WTC11 (cell line): ENCODE results near the gene KCNQ2. TPM values are rescaled to one million over a fixed set of nuclear protein-coding genes. Genes with fewer than 3 reads are reported as not detected.

Experiments
- ATAC-seq: fragments of 200-7000 bp; cut with Tn5 transposase; 2 replicates; pipeline ENCODE4 v1.10.0; 2021; ENCODE audit warnings: mild to moderate bottlenecking, moderate library complexity
- CTCF ChIA-PET: fragments of 300-600 bp; sonication (Branson Sonifier 250); formaldehyde crosslinking; loops from one replicate; lab custom pipeline; 2021; ENCODE audit warnings: antibody characterized with exemption; lab: Charles Lee
- POLR2A ChIA-PET: fragments of 350-600 bp; sonication (Branson Sonifier 250); formaldehyde crosslinking; loops from one replicate; lab custom pipeline; 2021; ENCODE audit warnings: antibody characterized with exemption; lab: Charles Lee
- DNase-seq: peaks from one replicate; pipeline ENCODE4 v3.0.0; 2021; ENCODE audit warnings: low spot score
- H3K27ac Mint-ChIP-seq: 2 replicates; pipeline ENCODE4 v1.8.0; 2021; ENCODE audit warnings: mixed read lengths
- H3K27me3 Mint-ChIP-seq: 2 replicates; pipeline ENCODE4 v1.8.0; 2021; ENCODE audit warnings: low read depth, mild to moderate bottlenecking, moderate library complexity, mixed read lengths
- H3K36me3 Mint-ChIP-seq: 2 replicates; pipeline ENCODE4 v1.8.0; 2021; ENCODE audit warnings: mixed read lengths
- H3K4me1 Mint-ChIP-seq: 2 replicates; pipeline ENCODE4 v1.8.0; 2022; ENCODE audit warnings: mixed read lengths
- H3K4me3 Mint-ChIP-seq: 2 replicates; pipeline ENCODE4 v1.8.0; 2021; ENCODE audit warnings: mild to moderate bottlenecking, moderate library complexity, mixed read lengths
- H3K9me3 Mint-ChIP-seq: 2 replicates; pipeline ENCODE4 v1.8.0; 2021; ENCODE audit warnings: mixed read lengths
- AR ChIP-seq: fragments of 250-450 bp; sonication (Bioruptor Pico); IDR thresholded peaks from 2 replicates; pipeline ENCODE4 v1.9.0; 2021; ENCODE audit warnings: mild to moderate bottlenecking
- CREB1 ChIP-seq: sonication (generic); formaldehyde crosslinking; IDR thresholded peaks from 2 replicates; pipeline ENCODE4 v1.8.0; 2023; ENCODE audit warnings: mild to moderate bottlenecking, missing genetic modification reagents
- CREM ChIP-seq: sonication (generic); formaldehyde crosslinking; IDR thresholded peaks from 2 replicates; pipeline ENCODE4 v1.8.1; 2022; ENCODE audit warnings: mild to moderate bottlenecking, missing genetic modification reagents, moderate library complexity
- E2F1 ChIP-seq: sonication (generic); formaldehyde crosslinking; IDR thresholded peaks from 2 replicates; pipeline ENCODE4 v1.8.0; 2022; ENCODE audit warnings: mild to moderate bottlenecking, missing genetic modification reagents
- ELF4 ChIP-seq: sonication (generic); formaldehyde crosslinking; IDR thresholded peaks from 2 replicates; pipeline ENCODE4 v1.8.1; 2022; ENCODE audit warnings: low read depth, mild to moderate bottlenecking, moderate library complexity, missing genetic modification reagents
- FOXP1 ChIP-seq: sonication (generic); formaldehyde crosslinking; IDR thresholded peaks from 2 replicates; pipeline ENCODE4 v1.8.0; 2022; ENCODE audit warnings: missing genetic modification reagents, mild to moderate bottlenecking, moderate library complexity, borderline replicate concordance
- JUN ChIP-seq: sonication (generic); formaldehyde crosslinking; IDR thresholded peaks from 2 replicates; pipeline ENCODE4 v1.8.0; 2023; ENCODE audit warnings: mild to moderate bottlenecking, missing genetic modification reagents
- NR2C2 ChIP-seq: sonication (generic); formaldehyde crosslinking; IDR thresholded peaks from 2 replicates; pipeline ENCODE4 v1.8.0; 2022; ENCODE audit warnings: mild to moderate bottlenecking, missing genetic modification reagents
- OVOL2 ChIP-seq: fragments of 250-450 bp; sonication (Bioruptor Pico); IDR thresholded peaks from 2 replicates; pipeline ENCODE4 v1.9.0; 2021; ENCODE audit warnings: mild to moderate bottlenecking, borderline replicate concordance
- PRDM15 ChIP-seq: sonication (generic); formaldehyde crosslinking; IDR thresholded peaks from 2 replicates; pipeline ENCODE4 v1.8.0; 2022; ENCODE audit warnings: missing genetic modification reagents
- PRRX2 ChIP-seq: fragments of 250-450 bp; sonication (Bioruptor Pico); IDR thresholded peaks from 2 replicates; pipeline ENCODE4 v1.8.0; 2021; ENCODE audit warnings: mild to moderate bottlenecking
- SMAD3 ChIP-seq: sonication (generic); formaldehyde crosslinking; IDR thresholded peaks from 2 replicates; pipeline ENCODE4 v1.8.0; 2022; ENCODE audit warnings: missing genetic modification reagents, mild to moderate bottlenecking, borderline replicate concordance
- ZBTB21 ChIP-seq: sonication (generic); formaldehyde crosslinking; IDR thresholded peaks from 2 replicates; pipeline ENCODE4 v1.8.1; 2023; ENCODE audit warnings: mild to moderate bottlenecking, missing genetic modification reagents, borderline replicate concordance
- ZBTB43 ChIP-seq: sonication (generic); formaldehyde crosslinking; IDR thresholded peaks from 2 replicates; pipeline ENCODE4 v1.8.1; 2023; ENCODE audit warnings: mild to moderate bottlenecking, missing genetic modification reagents
- total RNA-seq: library from RNA; stranded (reverse); gene quantifications from 3 replicates; pipeline ENCODE4 v1.2.3, GENCODE V29; 2021
- TF ChIP-seq, protein P1 (sequence below): sonication (generic); formaldehyde crosslinking; conservative IDR thresholded peaks from 2 replicates; pipeline ENCODE4 v1.8.1; 2022; ENCODE audit warnings: mild to moderate bottlenecking, missing genetic modification reagents
- TF ChIP-seq, protein P2 (sequence below): sonication (generic); formaldehyde crosslinking; IDR thresholded peaks from 2 replicates; pipeline ENCODE4 v1.8.0; 2022; ENCODE audit warnings: mild to moderate bottlenecking, missing genetic modification reagents
- TF ChIP-seq, protein P3 (sequence below): sonication (generic); formaldehyde crosslinking; conservative IDR thresholded peaks from 2 replicates; pipeline ENCODE4 v1.8.1; 2023; ENCODE audit warnings: mild to moderate bottlenecking, low read depth, missing genetic modification reagents, moderate library complexity

The KCNQ2 gene
- total RNA-seq, 1 experiment from 2014 or later, result 99.8 TPM

GRCh38 chr20:63461104-63461763 lies 11.2 kb downstream of the KCNQ2 start (continued):
- no peak for TF ChIP-seq JUN (CRISPR knock-in tag)
- no peak for TF ChIP-seq NR2C2
- TF ChIP-seq, protein P1, sequence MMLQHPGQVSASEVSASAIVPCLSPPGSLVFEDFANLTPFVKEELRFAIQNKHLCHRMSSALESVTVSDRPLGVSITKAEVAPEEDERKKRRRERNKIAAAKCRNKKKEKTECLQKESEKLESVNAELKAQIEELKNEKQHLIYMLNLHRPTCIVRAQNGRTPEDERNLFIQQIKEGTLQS (CRISPR knock-in tag), result no peak
- 0 out of 2 replicates have a peak, but pooled peaks have one; percentile 51 for TF ChIP-seq ELF4 (CRISPR knock-in tag)
- TF ChIP-seq AR (CRISPR knock-in tag), result no peak
- TF ChIP-seq SMAD3 (CRISPR knock-in tag), result no peak
- TF ChIP-seq CREM, result peak; percentile 65; the same call in 1 of the 2 replicates
- TF ChIP-seq FOXP1, result peak; percentile 75
- TF ChIP-seq, protein P2, sequence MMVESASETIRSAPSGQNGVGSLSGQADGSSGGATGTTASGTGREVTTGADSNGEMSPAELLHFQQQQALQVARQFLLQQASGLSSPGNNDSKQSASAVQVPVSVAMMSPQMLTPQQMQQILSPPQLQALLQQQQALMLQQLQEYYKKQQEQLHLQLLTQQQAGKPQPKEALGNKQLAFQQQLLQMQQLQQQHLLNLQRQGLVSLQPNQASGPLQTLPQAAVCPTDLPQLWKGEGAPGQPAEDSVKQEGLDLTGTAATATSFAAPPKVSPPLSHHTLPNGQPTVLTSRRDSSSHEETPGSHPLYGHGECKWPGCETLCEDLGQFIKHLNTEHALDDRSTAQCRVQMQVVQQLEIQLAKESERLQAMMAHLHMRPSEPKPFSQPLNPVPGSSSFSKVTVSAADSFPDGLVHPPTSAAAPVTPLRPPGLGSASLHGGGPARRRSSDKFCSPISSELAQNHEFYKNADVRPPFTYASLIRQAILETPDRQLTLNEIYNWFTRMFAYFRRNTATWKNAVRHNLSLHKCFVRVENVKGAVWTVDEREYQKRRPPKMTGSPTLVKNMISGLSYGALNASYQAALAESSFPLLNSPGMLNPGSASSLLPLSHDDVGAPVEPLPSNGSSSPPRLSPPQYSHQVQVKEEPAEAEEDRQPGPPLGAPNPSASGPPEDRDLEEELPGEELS (CRISPR knock-in tag), result 0 out of 2 replicates have a peak, but pooled peaks have one; percentile 44
- TF ChIP-seq OVOL2 (CRISPR knock-in tag), result no peak
- TF ChIP-seq ZBTB21 (CRISPR knock-in tag), result 0 out of 2 replicates have a peak, but pooled peaks have one; percentile 42
- TF ChIP-seq ZBTB43 (CRISPR knock-in tag), result no peak

- Mint-ChIP-seq H3K9me3 (no peaks in the 10 kb centered on the region), H3K27me3 (no peaks in the 10 kb centered on the region), H3K36me3 (no peaks in the 10 kb centered on the region), H3K27ac (peak overlapping the region; percentile 67), H3K4me3 (no peak overlapping the region), H3K4me1 (peaks cover 29% of the 10 kb centered on the region)
- DNase-seq, result no peak
- ChIA-PET CTCF (interaction anchor here (1.9 kb wide), 1 partner anchor 17 kb away, joined by 5 read pairs; no protein-coding TSS in a partner anchor), POLR2A (no interaction called here)
- no peak for ATAC-seq
- TF ChIP-seq ZBTB21 (CRISPR knock-in tag) (no peak), E2F1 (CRISPR knock-in tag) (no peak), PRDM15 (CRISPR knock-in tag) (no peak), PRRX2 (CRISPR knock-in tag) (no peak), CREB1 (CRISPR knock-in tag) (no peak)
- TF ChIP-seq, protein P3, sequence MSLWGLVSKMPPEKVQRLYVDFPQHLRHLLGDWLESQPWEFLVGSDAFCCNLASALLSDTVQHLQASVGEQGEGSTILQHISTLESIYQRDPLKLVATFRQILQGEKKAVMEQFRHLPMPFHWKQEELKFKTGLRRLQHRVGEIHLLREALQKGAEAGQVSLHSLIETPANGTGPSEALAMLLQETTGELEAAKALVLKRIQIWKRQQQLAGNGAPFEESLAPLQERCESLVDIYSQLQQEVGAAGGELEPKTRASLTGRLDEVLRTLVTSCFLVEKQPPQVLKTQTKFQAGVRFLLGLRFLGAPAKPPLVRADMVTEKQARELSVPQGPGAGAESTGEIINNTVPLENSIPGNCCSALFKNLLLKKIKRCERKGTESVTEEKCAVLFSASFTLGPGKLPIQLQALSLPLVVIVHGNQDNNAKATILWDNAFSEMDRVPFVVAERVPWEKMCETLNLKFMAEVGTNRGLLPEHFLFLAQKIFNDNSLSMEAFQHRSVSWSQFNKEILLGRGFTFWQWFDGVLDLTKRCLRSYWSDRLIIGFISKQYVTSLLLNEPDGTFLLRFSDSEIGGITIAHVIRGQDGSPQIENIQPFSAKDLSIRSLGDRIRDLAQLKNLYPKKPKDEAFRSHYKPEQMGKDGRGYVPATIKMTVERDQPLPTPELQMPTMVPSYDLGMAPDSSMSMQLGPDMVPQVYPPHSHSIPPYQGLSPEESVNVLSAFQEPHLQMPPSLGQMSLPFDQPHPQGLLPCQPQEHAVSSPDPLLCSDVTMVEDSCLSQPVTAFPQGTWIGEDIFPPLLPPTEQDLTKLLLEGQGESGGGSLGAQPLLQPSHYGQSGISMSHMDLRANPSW (CRISPR knock-in tag), result no peak
These were observed 13.4 kb downstream of the KCNQ2 start for GRCh38 chr20:63459070-63459380.
